HEK293 (cell line): ENCODE data around the gene MALT1.

Source experiments
- BCL11A ChIP-seq: fragments of 450-650 bp; formaldehyde crosslinking; IDR thresholded peaks from 2 replicates; pipeline ENCODE4 v1.5.1; 2016; ENCODE audit warnings: low read depth, missing biosample characterization, missing genetic modification characterization
- CTCF ChIP-seq: fragments of 450-650 bp; formaldehyde crosslinking; IDR thresholded peaks from 2 replicates; pipeline ENCODE4 v1.5.1; 2016; ENCODE audit warnings: missing biosample characterization, missing genetic modification characterization
- INSM2 ChIP-seq: fragments of 450-650 bp; formaldehyde crosslinking; IDR thresholded peaks from 2 replicates; pipeline ENCODE4 v1.5.1; 2016; ENCODE audit warnings: missing biosample characterization, missing genetic modification characterization
- OVOL3 ChIP-seq: fragments of 450-650 bp; formaldehyde crosslinking; IDR thresholded peaks from 2 replicates; pipeline ENCODE4 v1.5.1; 2016; ENCODE audit warnings: missing biosample characterization, missing genetic modification characterization
- ZBTB44 ChIP-seq: fragments of 450-650 bp; IDR thresholded peaks from 2 replicates; pipeline ENCODE4 v1.5.1; 2018; ENCODE audit warnings: missing biosample characterization, mild to moderate bottlenecking, missing genetic modification characterization
- ZEB2 ChIP-seq: fragments of 450-650 bp; formaldehyde crosslinking; IDR thresholded peaks from 2 replicates; pipeline ENCODE4 v1.5.1; 2016; ENCODE audit warnings: missing biosample characterization, missing genetic modification characterization
- ZNF121 ChIP-seq: fragments of 450-650 bp; formaldehyde crosslinking; IDR thresholded peaks from 2 replicates; pipeline ENCODE4 v1.5.1; 2016; ENCODE audit warnings: missing biosample characterization, missing genetic modification characterization
- ZNF521 ChIP-seq: fragments of 450-650 bp; formaldehyde crosslinking; IDR thresholded peaks from 2 replicates; pipeline ENCODE4 v1.5.1; 2017; ENCODE audit warnings: missing biosample characterization, mild to moderate bottlenecking, missing genetic modification characterization

- no peak for TF ChIP-seq CTCF (tag by site-specific recombination)
- no peak for TF ChIP-seq ZNF121
- TF ChIP-seq ZEB2 (tag by site-specific recombination): no peak
- no peak for TF ChIP-seq INSM2 (tag by site-specific recombination)
- TF ChIP-seq ZBTB44 (tag by site-specific recombination): no peak
- no peak for TF ChIP-seq OVOL3 (tag by site-specific recombination)
- no peak for TF ChIP-seq ZNF521 (tag by site-specific recombination)
- no peak for TF ChIP-seq BCL11A (tag by site-specific recombination)
Observed at GRCh38 chr18:58800582-58800981, 129.3 kb downstream of the MALT1 start.
